KMS-11 (cell line): ENCODE measurements around the gene ATP2C1.

ENCODE experiments used
- H2AFZ ChIP-seq: fragments of 200-600 bp; sonication (generic); 2 replicates; pipeline ENCODE4 v1.6.1; 2016; ENCODE audit warnings: antibody characterized with exemption, mixed run types, low read depth
- H3K27ac ChIP-seq: fragments of 200-600 bp; sonication (generic); 2 replicates; pipeline ENCODE4 v1.6.1; 2016; ENCODE audit warnings: mild to moderate bottlenecking, mixed run types
- H3K27me3 ChIP-seq: fragments of 200-600 bp; sonication (generic); 2 replicates; pipeline ENCODE4 v1.6.1; 2017; ENCODE audit warnings: mild to moderate bottlenecking, low read depth, mixed run types, moderate library complexity; ENCODE audit not compliant: insufficient read depth
- H3K36me3 ChIP-seq: fragments of 200-600 bp; sonication (generic); 2 replicates; pipeline ENCODE4 v1.6.1; 2017; ENCODE audit warnings: mild to moderate bottlenecking, mixed run types; ENCODE audit not compliant: insufficient read depth
- H3K4me1 ChIP-seq: fragments of 200-600 bp; sonication (generic); 2 replicates; pipeline ENCODE4 v1.6.1; 2016; ENCODE audit warnings: mild to moderate bottlenecking, low read depth, mixed run types; ENCODE audit not compliant: poor library complexity, severe bottlenecking
- H3K4me2 ChIP-seq: fragments of 200-600 bp; sonication (generic); 2 replicates; pipeline ENCODE4 v1.7.0; 2016; ENCODE audit warnings: mild to moderate bottlenecking, mixed run types
- H3K4me3 ChIP-seq: fragments of 200-600 bp; sonication (generic); IDR thresholded peaks from 2 replicates; pipeline ENCODE4 v1.6.1; 2017; ENCODE audit warnings: low read depth, low read length, mixed read lengths; ENCODE audit not compliant: insufficient read depth
- H3K79me2 ChIP-seq: fragments of 200-600 bp; sonication (generic); 2 replicates; pipeline ENCODE4 v1.6.1; 2016; ENCODE audit warnings: low read depth, mixed run types; ENCODE audit not compliant: insufficient read depth
- H3K9ac ChIP-seq: fragments of 200-600 bp; sonication (generic); 2 replicates; pipeline ENCODE4 v1.6.1; 2016; ENCODE audit warnings: mild to moderate bottlenecking, mixed run types
- H4K20me1 ChIP-seq: fragments of 200-600 bp; sonication (generic); 2 replicates; pipeline ENCODE4 v1.6.1; 2016; ENCODE audit warnings: mild to moderate bottlenecking, mixed run types; ENCODE audit not compliant: insufficient read depth
- CTCF ChIP-seq: fragments of 200-600 bp; sonication (generic); conservative IDR thresholded peaks from 2 replicates; pipeline ENCODE4 v1.6.1; 2017; ENCODE audit warnings: low read depth, mild to moderate bottlenecking, antibody characterized with exemption, low read length, moderate library complexity, mixed read lengths

The ATP2C1 gene

GRCh38 chr3:130933801-130934345 is 40.0 kb downstream of the ATP2C1 start:
- no peak overlapping the region for H2AFZ ChIP-seq
- no peak for TF ChIP-seq CTCF
- no peaks in the 10 kb centered on the region for H3K27me3 ChIP-seq
- H3K36me3 ChIP-seq, result no peaks in the 10 kb centered on the region; the same call in 1 of the 2 replicates
- H3K4me1 ChIP-seq, result peaks cover 32% of the 10 kb centered on the region
- H3K27ac ChIP-seq, result no peak overlapping the region
- no peak overlapping the region for H3K4me3 ChIP-seq
- peaks cover 21% of the 10 kb centered on the region for H4K20me1 ChIP-seq
- peak overlapping the region; percentile 5; the same call in 1 of the 2 replicates for H3K4me2 ChIP-seq
- H3K9ac ChIP-seq, result no peak overlapping the region
- H3K79me2 ChIP-seq, result peaks cover 36% of the 10 kb centered on the region; the same call in 1 of the 2 replicates

GRCh38 chr3:130934442-130935089 is 40.7 kb downstream of the ATP2C1 start:
- H3K79me2 ChIP-seq, result peaks cover 29% of the 10 kb centered on the region; the same call in 1 of the 2 replicates
- no peak overlapping the region for H3K27ac ChIP-seq
- peak overlapping the region; percentile 5; the same call in 1 of the 2 replicates for H3K4me2 ChIP-seq
- no peaks in the 10 kb centered on the region for H3K27me3 ChIP-seq
- peaks cover 30% of the 10 kb centered on the region for H3K4me1 ChIP-seq
- H4K20me1 ChIP-seq, result peaks cover 14% of the 10 kb centered on the region
- no peak overlapping the region for H2AFZ ChIP-seq
- H3K9ac ChIP-seq, result no peak overlapping the region
- H3K36me3 ChIP-seq, result no peaks in the 10 kb centered on the region; the same call in 1 of the 2 replicates
- no peak for TF ChIP-seq CTCF
- H3K4me3 ChIP-seq, result no peak overlapping the region

GRCh38 chr3:130935761-130936492 is 42.0 kb downstream of the ATP2C1 start:
- H3K4me3 ChIP-seq, result no peak overlapping the region
- H3K4me1 ChIP-seq, result peaks cover 30% of the 10 kb centered on the region
- no peak overlapping the region for H3K9ac ChIP-seq
- no peaks in the 10 kb centered on the region for H3K27me3 ChIP-seq
- TF ChIP-seq CTCF, result no peak
- peaks cover 15% of the 10 kb centered on the region; the same call in 1 of the 2 replicates for H3K79me2 ChIP-seq
- H4K20me1 ChIP-seq, result peaks cover 8% of the 10 kb centered on the region; the same call in 1 of the 2 replicates
- H2AFZ ChIP-seq, result no peak overlapping the region
- H3K36me3 ChIP-seq, result no peaks in the 10 kb centered on the region; the same call in 1 of the 2 replicates
- no peak overlapping the region for H3K27ac ChIP-seq
- H3K4me2 ChIP-seq, result no peak overlapping the region

GRCh38 chr3:130939753-130940152 is 45.9 kb downstream of the ATP2C1 start:
- Histone ChIP-seq H3K27ac (no peak overlapping the region), H3K36me3 (peaks cover 8% of the 10 kb centered on the region; the same call in 1 of the 2 replicates), H3K27me3 (no peaks in the 10 kb centered on the region), H2AFZ (no peak overlapping the region), H3K4me2 (no peak overlapping the region), H3K4me3 (no peak overlapping the region), H3K79me2 (no peaks in the 10 kb centered on the region; the same call in 1 of the 2 replicates), H4K20me1 (0 out of 2 replicates have a peak, but pooled peaks cover 3% of the 10 kb centered on the region), H3K9ac (no peak overlapping the region), H3K4me1 (peaks cover 16% of the 10 kb centered on the region)
- no peak for TF ChIP-seq CTCF
